Stimulated activated CD4-positive, alpha-beta T cell treated with anti-CD3 and anti-CD28 coated beads, Interleukin-12 subunit alpha, Interleukin-12 subunit beta, amount 100 ng/mL, for 24 hours (primary cell): ENCODE measurements around the gene SRL.
"Not testable (repeated sequence)": the region's sequence is repeated elsewhere in the genome, so short reads cannot be mapped to it uniquely, and the experiment has no call there.

Source experiments
- DNase-seq, 2 experiments: peaks; one replicate each; pipeline ENCODE4 v3.0.0-alpha.2; 2020; ENCODE audit warnings: low read depth in 2 of 2

The SRL gene

DNA sequence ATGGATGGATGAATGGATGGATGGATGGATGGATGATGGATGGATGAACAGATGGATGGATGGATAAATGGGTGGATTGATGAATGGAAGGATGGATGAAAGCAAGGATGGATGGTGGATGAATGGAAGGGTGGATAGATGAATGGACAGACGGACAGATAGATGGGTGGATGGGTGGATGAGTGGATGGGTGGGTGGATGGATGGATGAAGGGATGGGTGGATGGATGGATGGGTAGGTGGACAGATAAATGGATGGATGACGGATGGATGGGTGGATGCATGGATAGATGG is 14.9 kb downstream of the SRL start:
- DNase-seq = no peak

DNA sequence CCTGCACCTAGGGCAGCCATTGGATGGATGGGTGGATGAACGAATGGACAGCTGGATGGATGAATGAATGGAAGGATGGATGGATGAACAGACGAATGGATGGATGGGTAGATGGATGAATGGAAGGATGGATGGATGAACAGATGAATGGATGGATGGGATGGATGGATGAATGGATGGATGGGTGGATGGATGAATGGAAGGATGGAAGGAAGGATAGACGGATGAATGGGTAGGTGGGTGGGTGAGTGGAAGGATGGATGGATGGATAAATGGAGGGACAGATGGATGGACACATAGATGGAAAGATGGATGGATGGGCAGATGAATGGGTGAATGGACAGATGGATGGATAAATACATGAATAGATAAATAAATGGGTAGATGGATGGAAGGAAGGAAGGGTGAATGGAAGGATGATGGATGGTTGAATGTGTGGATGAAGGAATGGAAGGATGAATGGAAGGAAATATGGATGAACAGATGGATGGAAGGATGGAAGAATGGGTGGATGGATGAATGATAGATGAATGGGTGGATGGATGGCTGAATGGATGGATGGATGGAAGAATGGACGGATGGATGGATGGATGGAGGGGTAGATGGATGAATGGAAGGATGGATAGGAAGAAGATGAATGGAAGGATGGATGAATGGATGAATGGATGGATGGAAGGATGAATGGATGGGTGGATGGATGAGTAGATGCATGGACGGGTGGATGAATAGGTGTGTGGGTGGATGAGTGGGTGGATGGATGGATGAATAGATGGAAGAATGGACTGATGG is 15.4 kb downstream of the SRL start:
- DNase-seq = no peak

DNA sequence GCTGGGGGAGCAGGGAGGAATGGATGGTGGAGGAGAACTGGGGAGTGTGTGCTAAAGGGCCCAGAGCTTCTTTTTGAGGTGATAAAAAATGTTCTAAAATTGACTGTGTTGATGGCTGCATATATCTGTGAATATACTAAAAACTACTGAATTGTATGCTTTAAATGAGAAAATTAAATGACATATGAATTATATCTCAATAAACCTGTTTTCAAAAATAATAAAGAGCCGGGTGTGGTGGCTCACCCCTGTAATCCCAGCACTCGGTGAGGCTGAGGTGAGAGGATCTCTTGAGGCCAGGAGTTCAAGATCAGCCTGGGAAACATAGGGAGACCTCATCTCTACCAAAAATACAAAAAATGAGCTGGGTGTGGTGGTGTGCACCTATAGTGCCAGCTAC is 16.8 kb downstream of the SRL start:
- DNase-seq = no peak

DNA sequence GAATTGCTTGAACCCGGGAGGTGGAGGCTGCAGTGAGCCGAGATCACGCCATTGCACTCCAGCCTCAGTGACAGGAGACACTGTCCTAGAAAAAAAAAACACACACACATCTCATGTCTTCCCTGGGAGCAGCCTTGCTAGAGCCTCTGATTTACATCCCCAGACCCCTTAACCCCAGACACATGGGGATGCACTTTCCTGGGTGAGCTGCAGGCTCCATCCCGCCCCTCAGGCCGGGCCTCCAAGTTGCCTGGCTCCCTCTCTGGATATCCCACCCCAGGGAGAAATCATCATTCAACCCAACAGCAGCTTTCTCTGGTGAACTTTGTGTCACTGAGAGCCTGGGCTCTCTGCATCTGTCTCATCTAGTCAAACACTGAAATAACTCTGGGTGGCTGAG is 21.5 kb downstream of the SRL start:
- DNase-seq = no peak

DNA sequence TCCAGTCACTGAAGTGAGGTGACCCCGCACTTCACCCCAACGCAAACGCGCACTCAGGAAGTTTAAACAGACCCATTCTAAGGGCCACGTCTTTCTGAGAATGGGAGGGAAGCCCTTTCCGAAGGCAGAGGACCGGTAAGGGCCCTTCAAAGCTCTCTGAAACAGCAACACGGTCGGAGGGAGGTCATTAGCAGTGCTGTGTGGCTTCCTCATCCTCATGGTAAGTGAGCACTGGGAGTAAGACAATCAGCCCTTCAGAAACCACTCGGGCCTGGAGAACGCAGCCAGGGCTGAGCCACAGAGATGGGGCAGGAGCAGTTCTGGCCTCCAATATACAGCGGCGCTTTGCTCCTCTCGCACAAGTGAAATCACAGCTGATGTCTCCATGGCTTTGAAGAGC is 23.7 kb downstream of the SRL start:
- DNase-seq = no peak

DNA sequence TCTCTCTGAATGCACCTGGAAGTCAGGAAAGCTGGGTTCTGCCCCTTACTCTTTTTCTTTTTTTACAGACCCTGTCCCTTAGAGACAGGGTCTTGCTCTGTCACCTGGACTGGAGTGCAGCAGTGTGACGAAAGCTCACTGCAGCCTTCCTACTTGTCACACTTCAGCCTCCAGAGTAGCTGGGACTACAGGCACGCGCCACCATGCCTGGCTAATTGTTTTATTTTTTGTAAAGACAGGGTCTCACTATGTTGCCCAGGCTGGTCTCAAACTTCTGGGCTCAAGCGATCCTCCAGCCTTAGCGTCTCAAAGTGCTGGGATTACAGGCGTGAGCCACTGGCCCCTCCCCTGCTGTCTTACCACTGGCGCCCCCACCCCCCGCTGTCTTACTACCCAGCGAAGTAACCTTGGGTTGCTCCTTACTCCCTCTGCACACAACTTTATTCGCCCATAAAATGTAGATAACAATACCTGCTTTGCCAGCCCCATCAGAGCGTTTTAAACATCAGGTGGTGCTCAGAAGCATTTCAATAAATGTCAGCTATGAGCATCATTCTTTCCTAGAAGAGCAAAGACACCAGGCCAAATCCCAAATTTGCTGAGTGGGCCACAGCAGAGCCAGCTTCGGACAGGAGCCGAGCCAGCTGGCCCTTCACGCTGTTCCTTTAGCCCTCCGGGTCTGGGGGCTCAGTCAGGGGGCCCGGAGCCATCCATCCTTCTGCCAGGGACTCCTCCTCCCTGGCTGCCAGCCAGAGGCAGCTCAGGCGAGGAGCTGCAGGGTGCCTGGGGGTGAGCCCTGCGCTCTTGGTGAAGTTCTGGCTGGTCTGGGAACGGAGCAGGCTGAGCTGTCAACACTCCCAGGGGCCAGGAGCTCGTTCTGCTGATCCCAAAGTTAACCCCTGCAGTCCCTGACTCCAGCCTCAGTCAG is 24.4 kb downstream of the SRL start:
- DNase-seq = no peak

DNA sequence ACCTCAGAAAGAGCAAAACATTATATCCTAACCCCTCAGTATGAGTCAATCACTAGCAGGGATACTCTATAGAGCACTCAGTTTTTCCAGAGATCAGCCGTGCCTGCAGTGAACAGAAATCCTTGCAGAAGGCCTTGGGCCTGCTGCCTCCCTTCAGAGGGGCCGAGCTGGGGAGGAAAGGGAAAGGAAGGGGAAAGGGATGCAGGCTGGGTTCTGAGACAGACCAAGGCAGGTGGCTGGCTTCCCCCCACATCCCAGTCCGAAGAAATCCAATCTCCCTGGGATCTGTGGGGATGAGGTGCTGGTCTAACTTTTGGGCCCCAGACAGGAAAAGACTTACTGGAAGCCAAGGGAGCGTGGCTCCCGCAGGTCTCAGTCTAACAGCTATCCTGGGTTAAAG is 25.3 kb downstream of the SRL start:
- DNase-seq = no peak

DNA sequence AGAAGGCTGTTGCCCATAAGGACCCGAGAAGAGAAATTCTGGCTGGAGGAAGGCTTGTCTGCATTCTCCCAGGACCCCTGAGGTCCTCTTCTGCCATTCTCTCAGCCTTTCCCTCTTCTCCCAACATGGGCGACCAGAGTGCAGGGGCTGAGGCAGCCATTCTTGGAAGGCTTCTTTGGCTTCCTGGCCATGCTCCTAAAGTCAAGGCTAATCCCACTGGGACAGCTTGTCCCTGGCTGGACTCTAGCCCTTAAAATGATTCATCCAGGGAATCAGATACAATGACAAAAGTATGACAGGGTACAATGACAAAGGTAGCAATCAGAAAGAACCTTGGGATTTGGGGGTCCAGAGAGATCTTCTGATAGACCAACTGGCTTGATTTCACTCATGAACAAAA is 26.8 kb downstream of the SRL start:
- no peak for DNase-seq

DNA sequence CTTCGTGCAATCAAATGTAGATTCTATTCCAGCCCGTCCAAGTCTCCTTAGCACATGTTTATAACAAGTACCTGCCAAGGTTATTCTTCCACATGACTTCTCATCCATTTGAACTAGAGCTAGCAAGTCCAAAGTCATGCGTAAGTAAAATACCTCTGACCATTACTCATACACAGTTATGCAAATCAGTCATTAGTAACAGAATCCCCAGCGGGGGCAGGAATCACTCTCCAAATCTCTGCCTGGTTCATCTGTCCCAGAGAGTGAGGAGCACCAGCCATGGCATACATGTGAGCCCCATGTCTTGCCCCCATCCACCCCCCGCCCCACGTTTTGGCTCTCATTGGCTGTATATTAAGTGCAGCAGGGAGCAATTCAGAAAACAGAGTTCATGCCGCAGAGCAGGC is 27.7 kb downstream of the SRL start:
- no peak for DNase-seq

DNA sequence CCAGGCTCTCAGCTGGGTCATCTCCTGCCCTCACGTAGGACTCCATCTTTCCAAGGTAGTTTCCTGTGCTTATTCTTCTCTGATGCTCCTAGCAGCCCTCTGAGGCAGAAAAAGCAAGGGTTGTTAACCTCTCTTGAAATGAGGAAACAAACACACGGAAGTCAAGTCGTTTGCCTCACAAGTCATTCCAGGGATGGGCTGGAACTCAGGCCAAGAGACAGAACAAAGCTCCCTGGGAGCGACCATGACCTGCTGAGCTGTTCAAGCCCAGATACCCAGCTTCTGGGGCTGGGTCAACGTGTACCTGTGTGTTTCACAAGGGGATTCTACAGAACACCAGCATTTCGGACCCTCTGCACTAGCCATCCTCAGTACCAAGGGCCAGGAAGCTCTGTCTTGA is 28.1 kb downstream of the SRL start:
- no peak for DNase-seq

DNA sequence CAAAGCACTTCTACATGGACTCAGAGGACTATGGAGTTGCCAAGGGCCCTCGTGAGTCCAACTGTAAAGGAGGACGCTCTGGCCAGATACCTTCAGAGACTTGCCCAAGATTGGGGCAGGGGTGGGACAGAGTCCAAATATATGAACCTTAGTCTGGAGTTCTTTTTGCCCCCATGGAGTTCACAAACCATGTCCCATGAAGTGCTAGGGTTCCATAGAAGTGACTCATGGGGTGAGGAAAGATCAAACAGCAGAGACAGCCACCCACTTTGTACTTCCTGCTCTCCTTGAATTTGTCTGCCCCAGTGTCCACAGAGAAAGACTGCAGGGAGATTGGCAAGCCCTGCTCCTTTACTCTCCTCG is 29.0 kb downstream of the SRL start:
- no peak for DNase-seq

DNA sequence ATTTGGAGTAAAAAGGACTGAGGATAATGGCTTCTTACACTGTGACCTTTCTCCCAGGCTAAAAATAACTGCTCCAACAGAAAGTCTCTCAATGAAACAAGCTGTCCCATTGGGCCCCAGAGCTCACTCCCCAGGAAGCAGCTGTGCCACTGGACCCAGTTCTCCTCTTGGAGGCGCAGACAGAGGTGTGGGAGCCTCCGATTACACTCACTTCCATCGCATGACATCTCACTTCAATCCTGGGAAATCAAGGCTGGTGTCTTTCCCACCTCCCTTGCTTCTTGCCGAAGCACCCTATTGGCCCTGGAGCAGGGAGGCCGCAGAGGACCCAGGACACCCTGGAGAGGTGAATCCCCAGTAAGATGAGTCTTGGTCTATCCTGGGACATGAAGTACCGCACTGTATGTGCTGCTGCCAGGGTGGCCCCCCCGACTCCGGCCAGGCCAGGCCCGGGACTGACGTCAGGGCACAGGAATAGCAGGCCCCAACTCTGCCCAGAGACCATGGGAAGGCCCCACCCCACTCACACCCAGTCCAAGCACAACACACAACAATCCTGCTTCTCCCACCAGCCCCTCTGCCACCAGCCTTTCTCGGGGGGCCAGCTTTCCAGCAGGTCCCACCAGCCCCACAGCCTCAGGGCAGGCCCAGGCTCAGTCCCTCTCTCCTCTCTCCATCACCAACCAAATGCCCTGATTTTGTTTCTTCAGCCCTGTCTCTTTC is 29.5 kb downstream of the SRL start:
- no peak for DNase-seq

DNA sequence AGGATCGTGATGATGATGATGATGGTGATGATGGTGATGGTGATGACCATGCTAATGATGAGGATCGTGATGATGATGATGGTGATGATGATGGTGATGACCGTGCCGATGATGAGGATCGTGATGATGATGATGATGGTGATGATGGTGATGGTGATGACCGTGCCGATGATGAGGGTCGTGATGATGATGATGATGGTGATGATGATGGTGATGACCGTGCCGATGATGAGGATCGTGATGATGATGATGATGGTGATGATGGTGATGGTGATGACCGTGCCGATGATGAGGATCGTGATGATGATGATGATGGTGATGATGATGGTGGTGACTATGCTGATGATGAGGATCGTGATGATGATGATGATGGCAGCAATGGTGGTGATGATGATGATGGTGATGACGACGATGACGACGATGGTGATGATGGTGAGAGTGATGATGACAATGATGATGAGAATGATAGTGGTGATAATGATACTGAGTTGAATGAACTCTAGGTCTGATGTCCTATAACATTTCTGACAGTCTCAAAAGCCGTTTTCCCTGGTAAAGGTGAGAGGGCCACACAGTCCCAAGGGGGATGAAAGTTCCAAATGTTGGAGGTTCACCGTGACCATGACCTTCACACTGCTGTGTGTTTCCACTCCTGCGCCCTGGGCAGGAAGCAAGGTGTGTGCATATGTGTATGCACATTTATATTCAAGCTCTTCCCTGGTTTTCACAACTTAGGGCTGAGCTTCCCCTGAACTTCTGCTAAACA is 30.3 kb downstream of the SRL start:
- not testable (repeated sequence) for DNase-seq

DNA sequence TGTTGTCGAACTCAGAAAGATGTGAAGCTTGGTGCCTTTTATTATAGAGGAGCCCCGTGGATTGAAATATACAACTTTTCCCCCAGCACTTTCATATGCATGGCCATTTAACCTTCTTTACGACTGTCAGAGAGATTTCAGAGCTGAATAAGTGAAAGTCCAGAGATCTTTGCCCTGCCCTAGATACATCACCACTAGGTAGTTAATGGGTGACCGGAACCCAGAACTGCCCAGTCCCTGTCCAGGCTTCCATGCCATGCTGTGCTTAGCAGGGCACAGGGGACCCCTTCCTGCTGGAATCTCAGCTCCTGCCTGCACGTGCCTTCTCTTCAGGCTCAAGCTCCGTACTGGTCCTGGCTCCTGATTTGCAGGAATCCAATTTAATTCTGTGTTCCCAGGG is 32.2 kb downstream of the SRL start:
- DNase-seq = no peak

DNA sequence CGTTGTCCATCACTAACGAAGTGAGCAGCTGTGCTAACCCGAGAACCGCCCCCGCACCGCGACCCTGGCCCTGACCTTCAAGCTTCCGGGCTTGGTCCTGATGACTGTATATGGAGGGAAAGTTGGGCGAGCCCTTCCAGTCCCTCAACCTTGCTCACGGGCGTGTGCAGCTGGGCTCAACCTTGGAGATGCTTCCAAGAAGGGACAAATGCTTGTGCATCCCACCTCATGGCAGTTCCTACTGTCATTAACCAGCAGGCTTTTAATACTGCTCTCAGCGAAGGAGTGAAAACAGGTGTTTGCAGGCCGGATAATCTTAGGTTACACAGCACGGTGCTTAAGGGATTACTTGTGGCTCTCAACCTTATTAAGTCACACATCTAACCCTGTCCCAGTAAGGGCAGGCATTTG is 33.5 kb downstream of the SRL start:
- DNase-seq = no peak

DNA sequence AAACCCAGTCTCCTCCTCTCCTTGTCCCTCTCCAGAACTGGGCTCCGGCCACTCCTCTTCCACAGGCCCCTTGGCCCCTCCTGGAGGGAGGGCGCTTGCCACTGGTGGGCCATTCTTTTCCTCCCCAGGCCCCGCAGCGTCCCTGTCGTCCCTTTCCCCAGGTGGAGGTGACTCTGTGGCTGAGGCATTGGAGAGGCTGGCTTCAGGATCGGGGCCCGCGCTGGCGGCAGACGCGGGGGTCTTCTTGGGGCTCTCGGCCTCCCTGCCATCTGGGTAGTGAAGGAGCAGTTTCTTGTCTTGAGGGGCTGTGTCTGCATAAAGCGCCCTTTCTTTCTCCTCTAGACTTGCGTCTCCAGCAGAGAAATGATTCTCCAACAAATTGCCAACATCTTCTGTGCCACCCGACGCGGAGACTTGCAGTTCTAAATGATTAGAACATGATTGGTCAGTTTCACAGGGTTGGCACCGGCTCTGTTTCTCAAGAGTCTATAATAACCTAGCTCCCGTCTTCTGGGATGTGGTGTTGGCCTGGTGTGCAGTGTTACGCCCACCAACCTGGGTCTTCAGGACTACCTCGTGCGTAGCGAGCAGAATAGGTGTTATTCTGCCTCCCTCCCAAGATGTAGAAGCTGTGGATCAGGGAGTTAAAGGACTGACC is 34.1 kb downstream of the SRL start:
- no peak for DNase-seq

DNA sequence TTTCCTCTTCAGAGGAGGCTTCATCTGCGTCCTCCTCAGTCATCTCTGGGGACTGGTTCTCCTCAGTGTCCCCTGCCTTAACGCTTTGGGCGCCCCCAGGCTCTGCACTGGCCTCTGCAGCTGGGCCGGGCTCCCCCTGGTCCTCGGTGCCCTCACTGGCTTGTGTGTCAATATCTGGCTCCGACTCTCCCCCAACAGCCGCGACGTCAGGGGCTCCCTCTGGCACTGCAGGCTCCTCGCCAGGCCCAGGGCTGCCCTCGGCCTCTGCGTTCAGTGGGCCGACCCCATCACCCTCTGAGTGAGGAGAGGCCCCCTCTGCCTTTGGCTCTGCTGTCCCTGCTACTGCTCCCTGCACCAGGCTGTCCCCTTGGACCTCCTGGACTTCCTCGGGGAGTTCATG is 34.7 kb downstream of the SRL start:
- no peak for DNase-seq

DNA sequence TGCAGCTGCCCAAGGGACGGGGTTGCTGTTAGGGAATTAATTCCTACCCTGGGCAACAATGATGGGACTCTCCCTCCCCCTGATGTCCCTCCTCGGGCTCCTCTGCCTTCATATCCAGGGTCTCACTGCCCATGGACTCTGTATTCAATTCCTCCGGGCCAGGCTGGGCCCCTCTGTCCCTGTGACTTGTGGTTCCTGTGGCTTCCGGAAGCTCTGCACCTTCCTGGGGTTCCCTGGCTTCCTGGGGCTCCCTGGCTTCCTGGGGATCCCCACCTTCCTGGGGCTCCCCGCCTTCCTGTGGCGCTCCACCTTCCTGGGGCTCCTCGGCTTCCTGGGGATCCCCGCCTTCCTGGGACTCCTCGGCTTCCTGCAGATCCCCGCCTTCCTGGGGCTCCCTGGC is 35.2 kb downstream of the SRL start:
- no peak for DNase-seq

DNA sequence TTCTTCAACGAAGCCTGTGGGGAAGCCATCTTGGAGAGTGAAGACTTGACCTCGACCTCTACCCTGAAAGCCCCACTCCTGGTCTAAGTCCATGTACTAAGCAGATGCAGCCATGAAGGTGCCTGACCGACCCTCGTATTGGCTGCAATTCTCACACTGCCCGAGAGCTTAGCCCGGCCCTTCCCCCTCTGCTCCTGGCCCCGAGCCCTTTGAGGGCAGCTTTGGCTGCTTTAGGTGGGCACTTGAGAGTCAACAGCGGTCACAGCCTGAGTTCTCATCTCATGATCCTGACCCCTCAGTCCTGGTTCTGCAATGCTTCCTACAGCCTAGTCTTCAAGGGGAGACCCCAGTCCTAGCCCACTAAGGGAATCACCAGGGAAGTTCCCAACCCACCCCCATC is 35.9 kb downstream of the SRL start:
- no peak for DNase-seq

DNA sequence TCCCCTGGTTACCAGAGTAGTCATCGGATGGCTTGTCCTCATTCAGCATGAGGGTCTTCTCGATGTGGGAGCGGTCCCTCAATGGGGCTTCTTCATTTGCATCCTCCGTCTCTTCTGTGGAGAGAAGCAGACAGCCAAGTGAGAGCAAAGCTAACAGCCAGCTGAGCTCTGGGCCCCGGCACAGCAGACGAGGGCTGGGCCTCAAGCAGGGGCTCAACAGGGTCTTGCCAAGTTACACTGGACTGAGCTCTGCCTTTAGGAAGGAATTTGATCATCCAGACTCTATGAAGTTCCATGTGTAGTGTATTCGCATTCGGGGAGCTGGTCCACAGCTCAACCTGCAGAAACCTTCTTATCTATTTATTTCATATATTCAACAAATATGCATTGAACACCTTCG is 37.4 kb downstream of the SRL start:
- DNase-seq = no peak

DNA sequence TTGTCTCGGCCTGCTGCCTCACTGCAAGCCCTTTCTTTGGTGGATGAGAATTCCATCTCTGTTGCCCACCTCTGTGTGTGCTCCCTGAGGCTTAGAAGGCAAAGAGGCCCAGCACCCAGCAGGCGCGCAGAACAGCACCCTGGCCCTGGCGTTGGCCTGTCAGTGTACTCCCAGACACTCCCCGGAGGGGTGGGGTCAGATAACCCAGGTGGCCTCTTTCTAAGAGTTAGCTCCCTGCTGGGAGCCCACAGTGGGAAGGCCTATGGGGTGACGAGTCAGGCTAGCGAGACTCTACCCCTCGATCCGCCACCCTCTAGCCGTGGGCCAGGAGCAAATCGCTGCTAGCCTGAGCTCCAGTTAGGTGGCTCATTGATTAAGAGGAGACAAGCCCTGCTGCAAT is 38.1 kb downstream of the SRL start:
- no peak for DNase-seq
